ENCODE results near the gene SAFB2.

The SAFB2 gene

DNA sequence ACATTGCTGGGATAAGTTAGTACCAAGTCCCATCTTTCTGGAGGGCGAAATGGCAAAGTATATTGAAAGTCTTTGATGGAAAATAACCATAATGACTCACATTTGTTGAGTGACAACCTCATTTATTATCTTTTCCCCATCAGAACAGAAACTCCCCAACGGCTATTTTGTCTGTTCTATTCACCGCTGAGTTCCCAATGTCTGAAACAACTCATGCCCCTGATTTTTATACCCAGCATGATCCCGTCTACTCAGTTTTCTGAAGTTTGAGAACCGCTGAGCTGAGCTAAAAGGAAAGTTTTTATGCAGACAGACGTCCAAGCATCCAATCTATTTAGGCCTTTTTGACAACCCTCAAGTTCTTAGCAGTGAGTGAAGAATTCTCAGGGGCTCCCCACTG, 47.0 kb downstream of the SAFB2 start:
- no peak for DNase-seq (ENCODE audit: extremely low read depth, low read depth)
- TF ChIP-seq, protein P1, sequence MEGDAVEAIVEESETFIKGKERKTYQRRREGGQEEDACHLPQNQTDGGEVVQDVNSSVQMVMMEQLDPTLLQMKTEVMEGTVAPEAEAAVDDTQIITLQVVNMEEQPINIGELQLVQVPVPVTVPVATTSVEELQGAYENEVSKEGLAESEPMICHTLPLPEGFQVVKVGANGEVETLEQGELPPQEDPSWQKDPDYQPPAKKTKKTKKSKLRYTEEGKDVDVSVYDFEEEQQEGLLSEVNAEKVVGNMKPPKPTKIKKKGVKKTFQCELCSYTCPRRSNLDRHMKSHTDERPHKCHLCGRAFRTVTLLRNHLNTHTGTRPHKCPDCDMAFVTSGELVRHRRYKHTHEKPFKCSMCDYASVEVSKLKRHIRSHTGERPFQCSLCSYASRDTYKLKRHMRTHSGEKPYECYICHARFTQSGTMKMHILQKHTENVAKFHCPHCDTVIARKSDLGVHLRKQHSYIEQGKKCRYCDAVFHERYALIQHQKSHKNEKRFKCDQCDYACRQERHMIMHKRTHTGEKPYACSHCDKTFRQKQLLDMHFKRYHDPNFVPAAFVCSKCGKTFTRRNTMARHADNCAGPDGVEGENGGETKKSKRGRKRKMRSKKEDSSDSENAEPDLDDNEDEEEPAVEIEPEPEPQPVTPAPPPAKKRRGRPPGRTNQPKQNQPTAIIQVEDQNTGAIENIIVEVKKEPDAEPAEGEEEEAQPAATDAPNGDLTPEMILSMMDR (IDR thresholded peaks at IDR 0.05; ENCODE audit: low read depth, low read length, missing control alignments) = no peak

DNA sequence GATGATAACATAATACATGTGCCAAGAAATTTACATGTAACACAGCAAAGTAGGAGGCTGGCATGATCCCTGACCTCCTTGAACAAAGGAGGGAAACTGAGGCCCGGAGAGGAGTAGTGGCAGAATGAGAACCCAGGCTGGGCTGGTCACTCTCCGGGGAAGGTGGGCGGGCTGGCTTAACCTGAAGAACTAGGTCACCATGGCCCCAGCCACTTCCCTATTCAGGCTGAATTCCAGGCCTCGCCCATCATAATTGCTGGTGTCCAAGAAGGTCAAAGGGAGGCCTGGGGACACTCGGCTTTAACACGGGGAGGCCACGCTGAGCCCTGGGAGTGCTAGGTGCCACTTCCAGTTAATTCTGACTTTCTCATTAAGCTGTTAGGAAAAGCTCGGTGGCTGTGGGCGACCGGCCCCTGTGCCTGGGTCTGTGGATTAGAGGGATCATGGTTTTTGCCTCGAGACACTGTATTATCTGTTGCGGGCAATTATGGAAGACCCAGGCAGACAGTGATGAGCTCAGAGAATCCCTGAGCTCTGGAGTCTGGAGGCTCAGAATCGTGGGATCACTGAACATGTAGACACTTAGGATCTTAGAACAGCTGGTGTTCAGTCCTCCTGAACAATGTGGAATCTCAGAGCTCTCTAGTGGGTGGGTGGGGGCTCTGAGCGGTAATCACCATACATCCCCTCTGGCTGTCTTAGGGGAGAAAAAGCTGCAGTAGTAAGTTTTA, 49.9 kb downstream of the SAFB2 start:
- H3K4me3 ChIP-seq (replicated peaks; ENCODE audit: low read depth, low read length) = no peak overlapping the region
- DNase-seq (ENCODE audit: extremely low read depth, low read depth) = no peak

More for the DNA sequence above, 47.0 kb downstream of the SAFB2 start:
- no peak overlapping the region for H3K4me3 ChIP-seq (replicated peaks; ENCODE audit: low read depth, low read length)

DNA sequence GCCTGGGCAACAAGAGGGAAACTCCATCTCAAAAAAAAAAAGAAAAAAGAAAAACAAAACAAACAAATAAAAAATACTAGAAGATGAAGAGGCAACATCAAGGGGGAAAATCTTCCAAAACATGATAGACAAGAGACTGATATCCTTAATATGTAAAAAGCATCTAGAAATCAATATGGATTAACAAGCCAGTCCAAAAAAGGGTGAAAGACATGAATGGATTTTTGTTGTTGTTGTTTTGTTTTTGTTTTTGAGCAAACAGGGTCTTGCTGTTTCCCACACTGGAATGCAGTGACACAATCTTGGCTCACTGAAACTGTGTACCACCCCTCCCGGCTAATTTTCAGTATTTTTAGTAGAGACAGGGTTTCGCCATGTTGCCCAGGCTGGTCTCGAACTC, 50.8 kb downstream of the SAFB2 start:
- TF ChIP-seq, protein P1 (IDR thresholded peaks at IDR 0.05; ENCODE audit: low read depth, low read length, missing control alignments) = no peak
- no peak for DNase-seq (ENCODE audit: extremely low read depth, low read depth)
- H3K4me3 ChIP-seq (replicated peaks; ENCODE audit: low read depth, low read length) = no peak overlapping the region

More for the DNA sequence above, 49.9 kb downstream of the SAFB2 start:
- TF ChIP-seq, protein P1 (IDR thresholded peaks at IDR 0.05; ENCODE audit: low read depth, low read length, missing control alignments) = no peak

DNA sequence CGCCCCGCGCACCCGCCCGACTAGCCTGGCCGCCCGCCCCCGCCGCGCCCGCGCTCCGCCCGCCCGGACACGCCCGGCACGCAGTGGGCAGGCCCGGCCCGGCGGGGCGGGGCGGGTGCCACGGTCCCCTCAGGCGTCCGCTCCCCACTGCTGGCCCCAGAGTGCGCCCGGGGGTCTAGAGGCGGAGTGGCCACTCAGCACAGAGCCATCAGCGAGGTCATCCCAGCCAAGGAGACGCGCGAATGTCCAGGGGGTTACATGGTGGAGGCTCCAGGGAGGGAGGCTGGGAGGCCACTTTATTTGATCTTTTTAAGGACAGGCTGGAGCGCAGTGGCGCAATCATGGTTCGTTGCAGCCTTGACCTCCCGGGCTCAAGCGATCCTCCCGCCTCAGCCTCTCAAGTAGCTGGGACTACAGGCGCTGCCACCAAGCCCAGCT, 54.6 kb downstream of the SAFB2 start:
- no peak overlapping the region for H3K4me3 ChIP-seq (replicated peaks; ENCODE audit: low read depth, low read length)
- no peak for DNase-seq (ENCODE audit: extremely low read depth, low read depth)

DNA sequence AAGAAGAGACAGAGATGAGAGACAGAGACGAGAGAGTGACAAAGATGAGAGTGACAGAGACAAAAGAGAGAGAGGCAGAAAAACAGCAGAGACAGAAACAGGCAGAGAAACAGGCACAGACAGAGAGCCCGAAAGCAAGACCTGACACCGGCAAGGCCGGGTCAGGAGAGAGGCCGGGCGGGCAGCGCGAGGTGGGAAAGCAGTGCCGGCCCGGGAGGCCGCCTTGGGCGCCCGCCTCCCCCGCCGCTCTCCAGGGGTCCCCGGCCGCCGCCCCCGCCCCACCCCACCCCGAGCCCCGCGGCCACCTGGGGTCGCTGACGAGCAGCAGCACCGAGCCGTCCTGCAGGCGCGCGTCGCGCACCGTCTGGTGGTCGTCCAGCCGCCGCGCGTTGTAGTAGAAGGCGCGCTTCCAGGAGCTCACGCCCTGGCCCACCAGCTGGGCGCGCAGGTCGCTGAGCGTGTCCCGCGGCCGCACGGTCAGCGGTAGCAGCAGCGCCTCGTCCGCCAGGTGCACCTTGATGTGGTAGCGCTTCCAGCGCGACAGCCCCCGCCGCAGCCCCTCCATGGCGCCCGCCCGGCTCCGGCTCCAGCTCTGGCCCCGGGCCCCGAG, 55.1 kb downstream of the SAFB2 start, which contains the start of gene TINCR:
Gene TINCR, minus strand, starts transcription at position 594 of the 610 bp plus-strand sequence.
- DNase-seq (ENCODE audit: extremely low read depth, low read depth) = no peak

More for the DNA sequence above, 54.6 kb downstream of the SAFB2 start:
- TF ChIP-seq, protein P1 (IDR thresholded peaks at IDR 0.05; ENCODE audit: low read depth, low read length, missing control alignments) = no peak

DNA sequence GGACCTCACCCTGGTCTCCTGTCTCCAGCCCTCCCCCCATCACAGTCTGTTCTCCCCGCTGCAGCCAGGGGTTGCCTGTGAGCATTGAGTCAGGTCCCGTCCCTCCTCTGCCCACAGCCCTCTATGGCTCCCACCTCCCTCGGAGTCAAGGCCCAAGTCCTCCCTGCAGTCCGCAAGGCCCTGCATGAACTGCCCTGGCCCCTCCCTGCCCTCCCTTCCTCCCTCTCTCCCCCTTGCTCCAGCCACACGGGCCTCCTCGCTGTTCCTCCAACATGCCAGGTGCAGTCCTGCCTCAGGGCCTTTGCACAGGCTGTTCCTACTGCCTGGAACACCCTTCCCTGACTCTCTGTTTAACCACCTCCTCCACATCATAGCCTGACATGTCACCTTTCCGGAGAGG, 57.6 kb downstream of the SAFB2 start:
- TF ChIP-seq, protein P1 (IDR thresholded peaks at IDR 0.05; ENCODE audit: low read depth, low read length, missing control alignments) = no peak
- no peak overlapping the region for H3K4me3 ChIP-seq (replicated peaks; ENCODE audit: low read depth, low read length)

More for the DNA sequence above, 55.1 kb downstream of the SAFB2 start, which contains the start of gene TINCR:
- H3K4me3 ChIP-seq (replicated peaks; ENCODE audit: low read depth, low read length) = no peak within 1 kb of the TSS
- TF ChIP-seq, protein P1 (IDR thresholded peaks at IDR 0.05; ENCODE audit: low read depth, low read length, missing control alignments) = no peak

More for the DNA sequence above, 57.6 kb downstream of the SAFB2 start:
- DNase-seq (ENCODE audit: extremely low read depth, low read depth) = no peak

Measured in HFF-Myc (cell line).